HG02759 (cell line): Measurements from ENCODE around the gene IGF2R.
"Not testable (repeated sequence)": the region's sequence is repeated elsewhere in the genome, so short reads cannot be mapped to it uniquely, and the experiment has no call there.

Source experiments
- ATAC-seq: cut with Tn5 transposase; IDR thresholded peaks from one replicate; pipeline ENCODE4 v1.9.1; 2021; ENCODE audit warnings: mild to moderate bottlenecking, moderate library complexity; ENCODE audit not compliant: unreplicated experiment

Gene IGF2R

GRCh38 chr6:159968295-159969203, at the start of gene IGF2R:
Gene IGF2R (plus strand): TSS chr6:159969082. CDS start chr6:159969247, 165 bp downstream.
- ATAC-seq, result peak; percentile 86

GRCh38 chr6:159919800-159920199, 49.1 kb upstream of the IGF2R start:
- no peak for ATAC-seq

- not testable (repeated sequence) for ATAC-seq
Observed at GRCh38 chr6:159924150-159924549, 44.7 kb upstream of the IGF2R start.

- ATAC-seq, result no peak
Observed at GRCh38 chr6:159926542-159927203, 42.2 kb upstream of the IGF2R start.

- ATAC-seq, result peak; percentile 37
Observed at GRCh38 chr6:159929819-159930218, 39.1 kb upstream of the IGF2R start.

GRCh38 chr6:159931112-159931511, 37.8 kb upstream of the IGF2R start:
- peak; percentile 90 for ATAC-seq

GRCh38 chr6:159931846-159932245, 37.0 kb upstream of the IGF2R start:
- ATAC-seq, result peak; percentile 16

GRCh38 chr6:159933077-159933476, 35.8 kb upstream of the IGF2R start:
- no peak for ATAC-seq

GRCh38 chr6:159934181-159934580, 34.7 kb upstream of the IGF2R start:
- ATAC-seq, result no peak

GRCh38 chr6:159935065-159935464, 33.8 kb upstream of the IGF2R start:
- ATAC-seq, result no peak

GRCh38 chr6:159935633-159936032, 33.2 kb upstream of the IGF2R start:
- no peak for ATAC-seq

GRCh38 chr6:159939591-159940016, 29.3 kb upstream of the IGF2R start:
- no peak for ATAC-seq

- peak; percentile 91 for ATAC-seq
Observed at GRCh38 chr6:159941286-159942113, 27.4 kb upstream of the IGF2R start.

- no peak for ATAC-seq
Observed at GRCh38 chr6:159943101-159943632, 25.7 kb upstream of the IGF2R start.

GRCh38 chr6:159943968-159944598, 24.8 kb upstream of the IGF2R start:
- no peak for ATAC-seq

GRCh38 chr6:159945801-159946392, 23.0 kb upstream of the IGF2R start:
- ATAC-seq, result no peak

GRCh38 chr6:159946912-159947311, 22.0 kb upstream of the IGF2R start:
- no peak for ATAC-seq

GRCh38 chr6:159948199-159948598, 20.7 kb upstream of the IGF2R start:
- no peak for ATAC-seq

GRCh38 chr6:159951772-159952171, 17.1 kb upstream of the IGF2R start:
- ATAC-seq, result no peak
